Hepatic stellate cell (primary cell): Measurements from ENCODE around the gene SLC30A1.
A peak's percentile ranks its signal among the peaks of the same experiment; 100 is the strongest.

Source experiments
- DNase-seq: peaks from one replicate; pipeline ENCODE4 v3.0.0; 2011; ENCODE audit warnings: low spot score

The SLC30A1 gene

DNA sequence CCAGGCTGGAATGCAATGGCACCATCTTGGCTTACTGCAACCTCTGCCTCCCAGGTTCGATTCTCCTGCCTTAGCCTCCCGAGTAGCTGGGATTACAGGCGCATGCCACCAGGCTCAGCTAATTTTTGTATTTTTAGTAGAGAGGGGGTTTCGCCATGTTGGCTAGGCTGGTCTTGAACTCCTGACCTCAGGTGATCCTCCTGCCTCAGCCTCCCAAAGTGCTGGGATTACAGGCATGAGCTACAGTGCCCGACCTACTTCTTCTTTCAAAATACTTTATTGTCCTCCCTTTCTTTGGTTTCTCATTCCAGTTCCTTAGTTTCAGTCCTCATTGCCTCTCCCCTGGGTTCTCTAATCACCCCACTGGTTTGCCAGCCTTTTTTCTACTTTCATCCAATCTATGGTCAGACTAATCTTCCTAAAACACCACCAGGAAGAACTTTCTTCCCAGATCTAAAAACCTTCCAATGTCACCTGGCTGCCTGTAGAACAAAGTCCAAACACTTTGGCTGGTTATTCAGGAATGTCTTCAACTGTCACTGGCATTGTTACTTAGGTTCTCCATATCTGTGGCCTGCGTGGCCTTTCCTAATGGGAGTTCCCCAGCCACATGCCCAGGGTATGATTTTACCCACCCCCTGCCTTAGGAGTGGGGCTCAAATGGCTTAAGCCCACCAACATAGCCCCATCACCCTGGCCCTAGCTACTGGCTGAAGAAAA lies 29.0 kb upstream of the SLC30A1 start:
- no peak for DNase-seq

DNA sequence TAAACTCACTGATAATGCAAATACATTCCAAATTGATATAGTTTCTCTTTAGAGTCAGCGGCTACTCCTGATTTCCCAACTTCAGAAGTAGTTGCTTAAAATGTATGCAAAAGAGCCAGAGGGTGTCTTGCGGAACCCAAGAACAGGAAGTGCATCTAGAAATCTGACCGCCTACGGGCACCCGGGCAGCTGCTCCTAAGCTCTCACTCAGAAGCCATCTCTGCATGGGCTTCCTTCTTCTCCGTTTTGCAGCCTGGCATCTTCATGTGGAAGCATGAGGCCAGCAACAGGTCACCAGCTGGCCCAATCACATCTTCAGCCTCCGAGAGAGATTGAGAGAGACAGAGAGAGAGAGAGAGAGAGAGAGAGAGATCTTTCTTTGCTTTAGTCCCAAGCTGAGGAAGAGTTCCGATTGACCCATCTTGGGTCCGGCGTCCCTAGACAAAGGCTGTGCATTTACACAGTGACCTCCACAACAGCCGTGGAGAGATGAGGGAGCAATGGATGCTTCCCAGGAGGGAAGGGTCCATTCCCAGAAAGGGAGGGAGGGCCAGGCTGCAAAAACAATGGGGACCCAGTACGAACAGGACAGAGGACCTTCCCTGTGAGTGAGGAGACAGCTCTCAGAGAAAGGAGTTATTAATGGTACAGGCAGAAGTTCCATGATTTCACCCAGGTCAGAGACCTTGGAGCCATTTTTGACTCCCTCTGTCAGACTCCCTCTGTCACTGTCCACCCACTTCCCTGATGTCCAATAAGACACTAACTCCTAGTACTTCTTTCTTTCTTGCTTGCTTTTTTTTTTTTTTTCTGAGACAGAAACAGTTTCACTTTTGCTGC lies 28.2 kb upstream of the SLC30A1 start:
- no peak for DNase-seq

DNA sequence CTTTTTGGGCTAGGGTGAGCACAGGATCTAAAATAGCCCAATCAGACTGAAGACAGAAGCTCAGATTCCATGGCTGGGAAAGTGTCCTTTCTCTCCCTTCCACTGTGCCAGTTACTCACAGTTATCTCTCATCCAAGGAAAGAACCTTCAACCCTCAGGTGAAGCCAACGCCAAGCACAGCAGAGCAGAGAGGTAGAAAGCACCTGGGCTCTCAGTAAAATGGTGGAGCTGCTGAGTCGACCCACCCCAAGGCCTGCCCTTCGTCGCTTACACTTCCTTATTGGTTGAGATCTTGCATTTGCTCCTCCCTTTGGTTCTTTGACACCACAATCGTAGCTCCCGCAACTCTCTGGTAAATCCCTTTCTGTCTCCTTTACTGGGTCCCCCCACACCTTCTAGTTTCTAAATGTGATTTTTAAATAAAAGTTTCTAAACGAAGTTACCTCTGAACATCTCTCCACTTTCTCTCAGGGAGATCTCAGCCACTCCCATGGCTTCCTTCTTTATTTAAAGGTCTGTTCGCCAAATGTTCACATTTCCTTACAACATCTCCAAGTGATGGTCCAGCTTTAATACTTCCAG lies 27.5 kb upstream of the SLC30A1 start:
- no peak for DNase-seq

DNA sequence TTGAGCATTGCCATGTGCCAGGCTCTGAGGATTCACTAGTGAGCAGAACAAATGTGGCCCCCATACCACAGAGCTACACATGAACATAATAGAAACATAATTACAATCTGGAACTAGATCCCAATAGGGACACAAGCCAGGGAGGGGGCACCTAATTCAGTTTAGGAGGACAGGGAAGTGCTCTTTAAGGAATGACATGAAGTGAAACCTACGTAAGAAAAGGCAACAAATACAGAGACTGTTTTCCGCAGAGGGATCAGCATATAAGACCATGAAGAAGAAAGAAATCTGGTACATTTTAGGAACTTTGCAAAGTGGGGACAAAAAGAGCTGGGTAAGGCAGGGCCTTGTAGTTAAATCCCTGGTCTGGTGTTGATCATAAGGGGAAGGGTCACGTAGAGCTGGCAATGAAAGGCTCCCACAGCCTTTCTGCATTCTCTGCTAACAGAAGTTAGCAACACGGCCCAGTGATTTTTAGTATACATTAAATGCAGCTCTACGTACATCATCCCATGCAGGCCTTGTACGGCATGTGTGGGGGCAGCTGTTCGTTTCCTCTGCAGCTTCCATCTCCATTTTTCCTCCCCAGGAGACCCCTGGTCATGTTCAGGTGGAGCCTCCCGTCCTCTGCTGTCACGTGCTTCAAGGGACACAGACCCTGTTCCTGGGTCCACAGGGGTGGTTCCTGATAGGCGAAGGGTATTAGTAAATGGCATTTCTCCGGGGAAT lies 26.8 kb upstream of the SLC30A1 start:
- no peak for DNase-seq

DNA sequence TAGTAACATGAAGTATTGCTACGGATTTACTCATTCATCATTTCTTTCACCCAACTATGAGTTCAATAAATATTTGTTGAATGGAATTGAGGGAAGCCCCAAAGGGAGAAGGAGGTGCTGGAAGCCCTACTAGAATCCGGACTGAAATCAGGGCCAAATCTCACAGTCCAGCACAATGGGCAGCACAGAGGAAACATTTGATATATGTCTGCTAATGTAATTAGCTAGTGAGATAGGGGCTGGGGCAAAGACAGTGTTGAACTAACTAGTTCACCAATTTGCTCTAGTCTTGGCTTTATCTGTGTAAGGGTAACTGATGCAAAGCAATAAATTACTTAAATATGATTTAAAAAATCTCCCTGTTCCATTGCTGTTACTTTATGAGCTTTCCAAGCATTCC lies 26.1 kb upstream of the SLC30A1 start:
- no peak for DNase-seq

DNA sequence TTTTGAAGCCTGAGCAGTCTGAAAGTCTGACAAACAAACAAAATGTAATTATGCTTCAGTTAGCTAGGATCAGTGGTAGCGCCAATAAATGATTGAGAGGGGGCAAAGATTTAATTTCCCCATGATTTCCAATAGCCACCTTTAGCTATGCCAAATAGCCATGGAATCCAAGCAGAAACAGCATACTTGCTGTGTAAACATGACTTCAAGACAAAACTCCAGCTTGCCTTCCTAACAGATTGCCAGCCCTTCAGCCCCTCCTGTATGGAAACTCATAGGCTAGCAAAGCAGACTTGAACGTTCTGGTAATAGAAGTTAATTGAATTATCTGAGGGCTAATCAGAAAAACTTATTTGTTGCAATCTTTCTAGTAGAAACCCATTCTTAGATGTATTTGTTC lies 25.6 kb upstream of the SLC30A1 start:
- DNase-seq: no peak

DNA sequence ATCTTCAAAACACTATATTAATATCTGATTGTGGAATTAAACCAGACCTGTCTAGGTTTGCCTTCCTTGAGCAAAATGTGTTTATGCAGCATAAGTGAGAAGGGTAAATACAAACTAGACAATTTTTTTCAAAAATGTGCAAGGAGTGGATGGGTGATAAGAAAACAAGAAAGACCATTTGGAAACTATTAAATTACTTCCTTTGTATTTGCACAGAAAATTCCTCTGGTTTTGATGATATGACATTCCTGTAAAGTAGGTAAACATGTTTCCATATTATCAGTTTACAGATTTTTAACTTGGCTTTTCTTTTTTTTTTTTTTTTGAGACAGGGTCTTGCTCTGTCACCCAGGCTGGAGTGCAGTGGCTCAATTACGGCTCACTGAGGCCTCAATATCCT lies 24.8 kb upstream of the SLC30A1 start:
- no peak for DNase-seq

DNA sequence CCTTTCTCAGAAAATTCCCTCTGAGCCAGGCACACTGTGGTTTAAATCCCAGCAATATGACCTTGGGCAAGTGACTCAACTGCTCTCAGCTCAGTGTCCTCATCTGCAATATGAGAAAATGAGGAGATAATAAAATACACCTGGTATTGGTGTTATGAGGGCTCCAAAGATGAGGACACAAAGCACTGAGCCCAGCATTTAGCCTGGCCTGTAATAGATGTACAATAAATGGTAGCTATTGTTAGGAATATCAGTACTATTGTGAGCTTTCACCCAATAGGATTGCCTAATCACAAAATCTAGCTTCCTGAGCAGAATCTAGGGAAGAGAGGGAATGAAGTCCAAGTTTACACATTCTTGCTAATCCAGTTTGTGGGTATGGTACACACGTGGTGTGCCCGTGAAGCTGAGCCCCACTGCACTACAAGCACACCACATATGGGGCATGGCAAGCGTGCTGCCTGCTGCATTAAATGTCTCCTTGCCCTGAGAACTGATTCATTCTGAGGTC lies 24.3 kb upstream of the SLC30A1 start:
- no peak for DNase-seq

DNA sequence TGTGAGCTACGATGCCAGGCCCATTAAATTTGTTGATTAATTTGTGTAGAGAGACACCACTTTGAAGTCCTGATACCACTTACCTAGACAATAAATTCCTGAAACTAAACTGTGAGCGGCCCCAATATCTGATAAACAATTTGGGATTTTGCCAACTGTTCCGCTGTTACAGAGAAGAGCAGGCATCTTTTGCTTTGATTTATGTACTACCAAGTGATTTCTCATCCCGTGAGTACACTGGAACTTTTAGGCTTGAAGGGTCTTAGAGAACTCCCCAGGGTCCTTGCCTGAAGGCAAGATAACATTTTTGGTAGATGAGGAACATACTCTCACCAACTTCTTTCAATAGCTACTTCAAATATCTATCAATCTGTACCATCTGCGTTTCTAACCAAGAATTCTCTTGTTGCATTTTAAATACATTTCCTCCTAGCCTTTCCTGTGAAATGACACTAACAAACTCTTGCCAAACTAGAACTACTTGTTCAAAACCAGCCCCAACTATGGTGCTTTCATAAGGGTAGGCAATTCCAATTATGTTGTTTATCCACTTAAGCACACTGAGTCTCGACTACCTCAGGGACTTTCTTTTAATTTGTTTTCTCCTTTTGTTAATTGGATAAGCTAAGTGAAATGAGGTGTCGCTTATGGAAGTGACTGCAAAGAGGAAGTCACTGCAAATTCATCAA lies 23.2 kb upstream of the SLC30A1 start:
- DNase-seq: no peak

DNA sequence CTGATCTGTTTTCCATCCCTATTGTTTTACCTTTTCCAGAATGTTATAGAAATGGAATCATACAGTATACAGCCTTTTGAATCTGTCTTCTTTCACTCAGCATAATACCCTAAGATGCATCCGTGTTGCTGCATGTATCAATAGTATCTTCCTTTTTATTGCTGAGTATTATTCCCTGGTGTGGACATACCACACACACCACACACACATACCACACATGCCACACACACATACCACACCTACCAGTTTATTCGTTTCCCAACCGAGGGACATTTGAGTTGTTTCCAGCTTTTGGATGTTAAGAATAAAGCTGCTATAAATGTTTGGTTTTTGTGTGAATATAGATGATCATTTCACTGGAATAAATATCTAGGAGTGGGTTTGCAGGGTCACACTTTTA lies 22.2 kb upstream of the SLC30A1 start:
- no peak for DNase-seq

DNA sequence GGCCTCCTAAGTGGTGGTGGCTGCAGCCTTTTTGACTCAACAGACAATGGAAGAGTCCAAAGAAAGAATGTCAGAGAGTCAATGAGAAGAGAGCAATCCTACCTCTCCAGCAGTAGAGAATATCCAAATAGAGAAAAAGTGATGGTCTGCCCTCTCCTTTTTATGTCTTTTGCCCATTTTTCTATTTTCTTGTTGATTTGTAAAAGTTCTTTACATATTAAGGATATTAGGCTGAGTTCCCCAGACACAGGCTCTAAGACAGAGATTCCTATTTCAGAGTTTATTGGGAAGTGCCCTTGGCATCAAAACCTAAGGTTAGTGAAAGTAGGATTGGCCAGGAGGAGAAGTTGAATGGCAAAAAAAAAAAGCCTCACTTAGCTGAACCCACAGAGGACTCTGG lies 20.3 kb upstream of the SLC30A1 start:
- DNase-seq: no peak

DNA sequence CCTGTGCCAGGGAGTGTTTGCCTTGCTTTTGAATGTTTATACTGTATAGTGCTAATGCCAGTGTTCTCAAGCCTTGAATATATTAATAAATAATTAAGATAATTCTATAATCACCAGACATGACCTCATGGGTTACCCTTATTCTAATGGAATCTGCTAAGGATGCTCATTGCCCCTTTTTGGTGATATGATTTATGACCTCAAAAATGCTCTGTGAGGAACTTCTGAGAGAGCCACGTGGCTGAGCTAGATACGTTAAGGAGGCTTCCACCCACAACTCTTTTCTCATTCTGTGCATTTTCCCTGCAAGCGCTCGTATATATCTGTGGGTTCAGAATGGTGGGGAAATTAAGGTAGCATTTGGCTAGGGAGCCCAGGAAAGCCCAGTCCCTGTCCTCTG lies 19.6 kb upstream of the SLC30A1 start:
- DNase-seq: no peak

DNA sequence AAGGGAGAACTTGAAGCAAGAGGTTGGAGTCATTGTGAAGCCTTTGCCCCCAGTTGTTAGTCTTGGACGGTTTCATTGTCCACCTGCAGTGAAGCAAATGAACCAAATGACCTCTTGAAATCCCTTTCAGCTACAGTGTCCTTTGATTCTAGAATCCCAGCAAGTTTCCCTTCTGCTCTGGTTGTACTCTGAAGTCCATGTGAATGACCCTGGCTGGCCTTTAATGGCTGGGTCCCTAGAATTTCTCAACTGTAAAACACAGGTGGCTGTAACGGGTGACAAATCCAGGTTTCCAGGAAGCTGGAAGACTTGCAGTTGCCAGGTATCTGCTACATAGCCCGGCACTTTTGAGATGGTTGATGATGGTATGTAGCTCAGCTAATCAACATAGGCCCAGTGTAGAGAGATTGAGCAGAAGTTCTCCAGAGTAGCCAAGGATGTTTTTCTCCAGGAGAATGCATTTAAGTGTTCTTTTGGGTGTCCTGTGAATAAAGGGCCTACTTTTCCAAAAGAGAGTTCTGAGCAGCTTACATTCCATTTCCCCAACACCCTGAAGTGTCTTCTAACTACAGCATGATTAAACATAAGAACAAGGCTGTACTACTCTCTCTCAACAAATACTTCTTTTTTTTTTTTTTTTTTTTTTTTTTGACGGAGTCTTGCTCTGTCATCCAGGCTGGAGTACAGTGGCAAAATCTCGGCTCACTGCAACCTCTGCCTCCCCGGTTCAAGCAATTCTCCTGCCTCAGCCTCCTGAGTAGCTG lies 17.6 kb upstream of the SLC30A1 start:
- DNase-seq: no peak

DNA sequence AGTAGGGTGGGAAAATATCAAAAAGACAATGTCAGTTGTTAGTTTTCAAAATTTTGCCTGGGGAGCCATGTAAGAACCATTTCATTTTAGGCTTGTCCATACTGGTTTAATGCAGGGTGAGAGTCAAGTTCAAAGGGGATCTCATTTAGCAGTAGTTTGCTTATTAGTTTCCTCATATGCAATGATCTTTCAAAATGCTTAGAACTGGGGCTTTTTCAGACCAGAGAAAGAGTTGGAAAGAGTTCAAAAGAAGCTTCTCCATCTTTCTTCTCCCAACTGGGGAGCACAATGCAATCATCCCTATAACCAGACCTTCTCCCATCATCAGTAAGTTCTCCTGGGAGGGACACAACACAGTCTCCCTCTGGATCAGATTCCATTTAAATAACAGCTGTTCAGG lies 16.5 kb upstream of the SLC30A1 start:
- no peak for DNase-seq

DNA sequence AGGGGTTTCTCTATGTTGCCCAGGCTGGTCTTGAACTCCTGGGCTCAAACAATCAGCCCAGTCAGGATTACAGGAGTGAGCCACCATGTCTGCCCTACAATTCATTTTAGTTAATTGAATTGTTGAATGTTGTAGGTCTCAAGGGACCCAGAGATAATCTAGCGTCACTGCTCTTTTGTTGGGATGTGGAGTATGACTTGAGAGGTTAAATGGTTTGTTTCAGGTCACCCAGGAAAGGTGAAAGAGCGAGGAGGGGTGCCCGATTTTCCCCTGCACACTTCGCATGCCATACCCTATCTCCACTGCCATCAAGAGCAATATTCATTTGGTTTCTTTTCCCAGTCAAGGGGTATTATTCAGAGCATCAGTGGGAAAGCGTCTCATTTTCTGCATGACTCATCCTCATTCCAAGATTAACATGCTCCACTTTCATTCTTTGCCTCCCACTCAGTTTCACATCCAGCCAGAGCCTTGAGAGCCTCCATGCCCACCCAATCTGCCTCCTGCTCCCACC lies 13.1 kb upstream of the SLC30A1 start:
- peak; percentile 74 for DNase-seq

DNA sequence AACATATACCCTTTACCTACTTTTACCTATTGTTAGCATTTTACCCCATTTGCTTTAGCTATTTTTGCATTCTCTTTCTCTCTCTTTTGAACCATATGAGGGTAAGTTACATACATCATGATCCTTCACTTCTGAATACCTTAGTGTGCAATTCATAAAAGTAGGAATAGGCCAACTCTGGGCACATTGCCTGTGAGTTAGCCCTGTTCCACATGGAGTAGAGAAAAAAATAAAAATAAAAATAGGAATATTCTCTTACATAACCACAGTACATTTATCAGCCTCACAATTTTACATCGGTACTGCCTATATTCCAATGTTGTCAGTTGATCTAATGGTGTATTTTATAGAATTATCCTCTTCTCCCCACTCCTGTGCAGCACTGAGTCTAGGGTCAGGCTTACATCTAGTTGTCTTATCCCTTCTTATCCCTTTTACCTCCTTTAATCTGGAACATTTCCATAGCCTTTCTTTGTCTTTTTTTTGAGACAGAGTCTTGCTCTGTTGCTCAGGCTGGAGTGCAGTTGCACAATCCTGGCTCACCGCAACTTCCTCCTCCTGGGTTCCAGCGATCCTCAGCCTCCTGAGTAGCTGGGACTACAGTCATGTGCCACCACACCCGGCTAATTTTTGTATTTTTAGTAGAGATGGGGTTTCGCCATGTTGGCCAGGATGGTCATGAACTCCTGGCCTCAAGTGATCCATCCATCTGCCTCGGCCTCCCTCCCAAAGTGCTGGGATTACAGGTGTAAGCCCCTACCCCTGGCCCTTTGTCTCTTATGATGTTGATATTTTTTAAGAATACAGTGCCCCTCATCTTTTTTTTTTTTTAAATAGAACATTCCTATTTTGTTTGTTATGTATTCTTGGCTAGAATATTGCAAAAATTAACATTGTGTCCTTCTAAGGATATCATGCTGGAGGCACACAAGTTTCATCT lies 11.1 kb upstream of the SLC30A1 start:
- no peak for DNase-seq

DNA sequence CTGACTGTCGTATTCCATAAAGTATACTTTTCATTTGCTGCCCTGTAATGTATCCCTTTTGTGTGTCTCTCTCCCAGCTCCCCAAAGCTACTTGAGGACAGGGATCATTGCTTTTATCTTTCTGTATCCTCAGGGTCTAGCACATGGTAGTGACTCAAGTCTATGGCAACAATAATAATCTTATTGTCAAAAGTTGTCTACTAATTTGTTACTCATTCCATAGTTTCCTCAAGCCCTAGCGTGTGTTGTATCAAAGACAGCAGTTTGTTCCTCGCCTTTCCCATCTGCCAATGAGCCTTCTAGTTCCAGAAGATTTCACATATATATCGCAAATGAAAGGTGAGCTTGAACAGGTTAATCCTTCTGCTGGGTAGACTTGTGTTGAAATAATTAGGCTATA lies 9.8 kb upstream of the SLC30A1 start:
- DNase-seq: no peak

DNA sequence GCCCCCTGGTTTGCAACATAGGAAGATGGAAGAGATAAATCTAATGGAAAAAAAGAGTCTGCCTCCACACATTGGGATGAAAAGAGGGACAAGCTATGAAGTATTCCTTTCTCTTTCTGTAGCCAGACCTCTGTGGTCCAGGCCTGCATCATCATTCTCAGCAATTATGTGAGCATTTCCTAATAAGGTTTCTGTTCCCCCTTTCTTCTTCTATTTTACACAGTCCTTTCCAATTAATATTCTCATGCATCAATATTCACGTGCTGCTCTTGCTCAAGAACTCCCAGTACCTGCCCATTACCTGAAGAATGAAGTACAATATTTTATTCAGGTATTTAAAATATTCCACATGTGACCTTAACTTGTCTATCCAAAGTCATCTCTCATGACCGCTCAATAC lies 8.2 kb upstream of the SLC30A1 start:
- no peak for DNase-seq

DNA sequence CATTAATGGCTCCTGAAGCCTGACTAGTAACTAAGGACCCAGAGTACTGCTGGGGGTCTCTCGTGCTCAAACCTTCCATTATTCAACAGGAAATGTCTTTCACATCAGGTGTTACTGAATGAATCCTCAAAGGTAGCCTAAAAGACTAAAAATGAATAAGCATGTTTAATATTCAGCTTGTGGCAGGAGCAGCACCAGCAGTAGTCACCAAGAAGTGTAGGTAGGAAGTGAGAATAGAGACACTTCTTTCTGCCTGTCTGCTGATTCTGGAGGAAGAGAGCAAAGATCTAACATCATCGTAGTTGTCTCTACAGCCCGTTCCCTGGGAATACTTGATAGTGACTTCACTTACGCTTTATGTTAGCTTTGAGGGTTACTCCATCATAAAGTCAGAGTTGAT lies 7.6 kb upstream of the SLC30A1 start:
- no peak for DNase-seq
